Glutamatergic neuron (in vitro differentiated cells): ENCODE results near the gene TRIM29. TPM values are rescaled to one million over a fixed set of nuclear protein-coding genes. Genes with fewer than 3 reads are reported as not detected.

ENCODE experiments used
- DNase-seq: peaks from one replicate; pipeline ENCODE4 v3.0.0; 2022
- H3K27ac Mint-ChIP-seq: one replicate; pipeline ENCODE4 v1.8.0; 2020; ENCODE audit warnings: mild to moderate bottlenecking, mixed read lengths, inconsistent platforms; ENCODE audit not compliant: unreplicated experiment
- H3K27me3 Mint-ChIP-seq: one replicate; pipeline ENCODE4 v1.8.0; 2020; ENCODE audit warnings: mild to moderate bottlenecking, moderate library complexity, mixed read lengths, inconsistent platforms; ENCODE audit not compliant: unreplicated experiment
- H3K36me3 Mint-ChIP-seq: one replicate; pipeline ENCODE4 v1.8.0; 2020; ENCODE audit warnings: mild to moderate bottlenecking, mixed read lengths, inconsistent platforms; ENCODE audit not compliant: unreplicated experiment
- H3K4me1 Mint-ChIP-seq: one replicate; pipeline ENCODE4 v1.8.0; 2020; ENCODE audit warnings: mild to moderate bottlenecking, low read depth, mixed read lengths, inconsistent platforms; ENCODE audit not compliant: unreplicated experiment
- H3K4me3 Mint-ChIP-seq: one replicate; pipeline ENCODE4 v1.8.0; 2020; ENCODE audit warnings: mild to moderate bottlenecking, mixed read lengths, inconsistent platforms; ENCODE audit not compliant: unreplicated experiment
- H3K9me3 Mint-ChIP-seq: one replicate; pipeline ENCODE4 v1.8.0; 2020; ENCODE audit warnings: mild to moderate bottlenecking, moderate library complexity, mixed read lengths, inconsistent platforms; ENCODE audit not compliant: unreplicated experiment
- CTCF ChIP-seq: fragments of 200-600 bp; sonication (generic); IDR thresholded peaks from one replicate; pipeline ENCODE4 v1.5.0; 2021; ENCODE audit not compliant: partially characterized antibody, unreplicated experiment
- total RNA-seq: library from RNA; stranded (reverse); fragmentation: NEBNext Ultra II Directional; extraction: Animal tissue kit (Norgen Biotek cat#: 25700); gene quantifications from one replicate; pipeline ENCODE4 v1.2.1, GENCODE V29; 2021; ENCODE audit not compliant: unreplicated experiment

The TRIM29 gene
- total RNA-seq, 1 donor from 2014 or later, result not detected

GRCh38 chr11:120108154-120108784 is 29.6 kb downstream of the TRIM29 start:
- Mint-ChIP-seq H3K27ac (no peak overlapping the region), H3K4me1 (peaks cover 6% of the 10 kb centered on the region), H3K9me3 (peaks cover 11% of the 10 kb centered on the region), H3K36me3 (no peaks in the 10 kb centered on the region), H3K27me3 (peaks cover 9% of the 10 kb centered on the region), H3K4me3 (no peak overlapping the region)
- peak; percentile 98 for TF ChIP-seq CTCF
- peak; percentile 90 for DNase-seq

- H3K36me3 Mint-ChIP-seq, result no peaks in the 10 kb centered on the region
- no peak overlapping the region for H3K4me3 Mint-ChIP-seq
- no peak for TF ChIP-seq CTCF
- H3K9me3 Mint-ChIP-seq, result peaks cover 11% of the 10 kb centered on the region
- H3K4me1 Mint-ChIP-seq, result peaks cover 3% of the 10 kb centered on the region
- DNase-seq, result no peak
- peaks cover 9% of the 10 kb centered on the region for H3K27me3 Mint-ChIP-seq
- no peak overlapping the region for H3K27ac Mint-ChIP-seq
Measured at GRCh38 chr11:120107692-120108091, 30.2 kb downstream of the TRIM29 start.

GRCh38 chr11:120106354-120107150 is 31.4 kb downstream of the TRIM29 start:
- peaks cover 11% of the 10 kb centered on the region for H3K9me3 Mint-ChIP-seq
- TF ChIP-seq CTCF, result no peak
- no peaks in the 10 kb centered on the region for H3K36me3 Mint-ChIP-seq
- peaks cover 3% of the 10 kb centered on the region for H3K4me1 Mint-ChIP-seq
- H3K27me3 Mint-ChIP-seq, result peaks cover 7% of the 10 kb centered on the region
- no peak overlapping the region for H3K4me3 Mint-ChIP-seq
- H3K27ac Mint-ChIP-seq, result no peak overlapping the region
- DNase-seq, result no peak

DNA sequence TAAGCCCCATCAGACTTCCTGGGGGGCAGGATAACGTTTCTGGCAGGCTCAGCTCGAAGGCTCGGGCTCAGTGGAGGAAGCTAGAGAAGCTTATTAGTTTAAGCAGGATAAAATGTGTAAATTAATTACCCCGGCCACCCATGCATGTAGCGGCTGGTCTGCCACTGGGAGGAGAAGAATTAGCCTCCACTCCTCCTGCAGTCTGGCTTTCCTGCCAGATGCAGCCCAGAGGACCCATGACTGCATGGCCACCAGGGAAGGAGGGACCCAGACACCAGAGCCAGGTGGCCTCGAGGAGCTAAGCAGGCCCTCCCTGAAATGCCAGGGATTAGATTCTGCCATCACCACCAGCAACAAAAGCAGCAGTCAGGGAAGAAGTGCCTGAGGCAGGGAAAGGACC is 32.3 kb downstream of the TRIM29 start:
- H3K4me3 Mint-ChIP-seq, result no peak overlapping the region
- peaks cover 7% of the 10 kb centered on the region for H3K27me3 Mint-ChIP-seq
- H3K9me3 Mint-ChIP-seq, result peaks cover 11% of the 10 kb centered on the region
- no peak for TF ChIP-seq CTCF
- H3K27ac Mint-ChIP-seq, result no peak overlapping the region
- H3K36me3 Mint-ChIP-seq, result no peaks in the 10 kb centered on the region
- peaks cover 3% of the 10 kb centered on the region for H3K4me1 Mint-ChIP-seq
- no peak for DNase-seq

GRCh38 chr11:120104041-120104565 is 33.8 kb downstream of the TRIM29 start:
- DNase-seq, result no peak
- Mint-ChIP-seq H3K4me3 (no peak overlapping the region), H3K9me3 (peaks cover 11% of the 10 kb centered on the region), H3K27me3 (peaks cover 7% of the 10 kb centered on the region), H3K4me1 (peaks cover 3% of the 10 kb centered on the region), H3K36me3 (no peaks in the 10 kb centered on the region), H3K27ac (no peak overlapping the region)
- no peak for TF ChIP-seq CTCF
